ENCODE data around the gene INSYN2B. TPM values are rescaled to one million over a fixed set of nuclear protein-coding genes. Genes with fewer than 3 reads are reported as not detected.

INSYN2B gene
- total RNA-seq, 1 donor from 2014 or later: 0.26 TPM

- no peak overlapping the region for H3K4me3 ChIP-seq
- no peak overlapping the region for H2AFZ ChIP-seq (replicated peaks)
- Mint-ChIP-seq H3K27ac (no peak overlapping the region), H3K4me3 (no peak overlapping the region), H3K36me3 (no peaks in the 10 kb centered on the region), H3K4me1 (peaks cover 8% of the 10 kb centered on the region), H3K9me3 (no peaks in the 10 kb centered on the region), H3K27me3 (ENCODE audit: insufficient read depth, low read depth) (no peaks in the 10 kb centered on the region)
- H3K9ac ChIP-seq: no peak overlapping the region
- no peaks in the 10 kb centered on the region for H3F3A ChIP-seq (ENCODE audit: low read depth)
- DNase-seq (ENCODE audit: low spot score): no peak
- no peaks in the 10 kb centered on the region for H3K27me3 ChIP-seq
- TF ChIP-seq CTCF (IDR thresholded peaks at IDR 0.05) (no peak), EZH2 (IDR thresholded peaks at IDR 0.05) (no peak), EZH2phosphoT487 (IDR thresholded peaks at IDR 0.05) (no peak)
- H3K9me3 ChIP-seq (ENCODE audit: low read depth): no peaks in the 10 kb centered on the region
- H3K4me1 ChIP-seq: peaks cover 8% of the 10 kb centered on the region
- H4K20me1 ChIP-seq (ENCODE audit: low read depth): no peaks in the 10 kb centered on the region
- no peaks in the 10 kb centered on the region for H3K79me2 ChIP-seq (ENCODE audit: low read depth)
- no peak overlapping the region for H3K27ac ChIP-seq
- no peaks in the 10 kb centered on the region for H3K36me3 ChIP-seq
- H3K4me2 ChIP-seq: no peak overlapping the region
Observed at GRCh38 chr5:169910393-169910792, 69.9 kb downstream of the INSYN2B start.

GRCh38 chr5:169909945-169910344, 70.3 kb downstream of the INSYN2B start:
- no peak overlapping the region for H3K9ac ChIP-seq
- H3K4me2 ChIP-seq: no peak overlapping the region
- no peaks in the 10 kb centered on the region for H3K9me3 ChIP-seq (ENCODE audit: low read depth)
- Mint-ChIP-seq H3K4me3 (no peak overlapping the region), H3K4me1 (peaks cover 9% of the 10 kb centered on the region), H3K9me3 (no peaks in the 10 kb centered on the region), H3K27ac (no peak overlapping the region), H3K27me3 (ENCODE audit: insufficient read depth, low read depth) (peaks cover under 1% of the 10 kb centered on the region), H3K36me3 (no peaks in the 10 kb centered on the region)
- H2AFZ ChIP-seq (replicated peaks): no peak overlapping the region
- no peak for DNase-seq (ENCODE audit: low spot score)
- H3K27me3 ChIP-seq: no peaks in the 10 kb centered on the region
- H3K4me3 ChIP-seq: no peak overlapping the region
- no peaks in the 10 kb centered on the region for H4K20me1 ChIP-seq (ENCODE audit: low read depth)
- H3K79me2 ChIP-seq (ENCODE audit: low read depth): no peaks in the 10 kb centered on the region
- no peak for TF ChIP-seq CTCF (IDR thresholded peaks at IDR 0.05)
- H3F3A ChIP-seq (ENCODE audit: low read depth): no peaks in the 10 kb centered on the region
- H3K27ac ChIP-seq: no peak overlapping the region
- H3K4me1 ChIP-seq: peaks cover 11% of the 10 kb centered on the region
- H3K36me3 ChIP-seq: no peaks in the 10 kb centered on the region

- DNase-seq (ENCODE audit: low spot score): no peak
- no peaks in the 10 kb centered on the region for H4K20me1 ChIP-seq (ENCODE audit: low read depth)
- Mint-ChIP-seq H3K36me3 (no peaks in the 10 kb centered on the region), H3K27me3 (ENCODE audit: insufficient read depth, low read depth) (peaks cover 2% of the 10 kb centered on the region), H3K4me1 (peaks cover 10% of the 10 kb centered on the region), H3K4me3 (no peak overlapping the region), H3K9me3 (no peaks in the 10 kb centered on the region), H3K27ac (no peak overlapping the region)
- no peaks in the 10 kb centered on the region for H3K9me3 ChIP-seq (ENCODE audit: low read depth)
- H3F3A ChIP-seq (ENCODE audit: low read depth): peaks cover 9% of the 10 kb centered on the region
- peaks cover 21% of the 10 kb centered on the region for H3K4me1 ChIP-seq
- TF ChIP-seq EZH2phosphoT487 (IDR thresholded peaks at IDR 0.05) (no peak), CTCF (IDR thresholded peaks at IDR 0.05) (no peak), EZH2 (IDR thresholded peaks at IDR 0.05) (no peak)
- no peak overlapping the region for H3K4me3 ChIP-seq
- no peaks in the 10 kb centered on the region for H3K36me3 ChIP-seq
- no peak overlapping the region for H3K9ac ChIP-seq
- no peaks in the 10 kb centered on the region for H3K27me3 ChIP-seq
- H3K27ac ChIP-seq: no peak overlapping the region
- H2AFZ ChIP-seq (replicated peaks): no peak overlapping the region
- H3K4me2 ChIP-seq: no peak overlapping the region
- H3K79me2 ChIP-seq (ENCODE audit: low read depth): no peaks in the 10 kb centered on the region
Observed at GRCh38 chr5:169908864-169909263, 71.4 kb downstream of the INSYN2B start.

Data from neural progenitor cell (in vitro differentiated cells).